Smooth muscle cell (in vitro differentiated cells): ENCODE results near the gene FBXW7. TPM values are rescaled to one million over a fixed set of nuclear protein-coding genes. Genes with fewer than 3 reads are reported as not detected.

ENCODE experiments used
- DNase-seq: peaks from one replicate; lab custom pipeline; 2025; ENCODE audit not compliant: unreplicated experiment; lab: John Stamatoyannopoulos, UW
- H2AFZ ChIP-seq: fragments of 200-600 bp; sonication (generic); 2 replicates; pipeline ENCODE4 v1.6.0; 2016; ENCODE audit warnings: antibody characterized with exemption, low read depth, mild to moderate bottlenecking
- H3F3A ChIP-seq: fragments of 200-600 bp; sonication (generic); 2 replicates; pipeline ENCODE4 v1.6.0; 2017; ENCODE audit warnings: antibody characterized with exemption, low read depth
- H3K27ac ChIP-seq: fragments of 200-600 bp; sonication (generic); 2 replicates; pipeline ENCODE4 v1.5.1; 2016; ENCODE audit warnings: low read depth, mild to moderate bottlenecking
- H3K27me3 ChIP-seq: fragments of 200-600 bp; sonication (generic); 2 replicates; pipeline ENCODE4 v1.6.1; 2016; ENCODE audit warnings: low read depth, mild to moderate bottlenecking
- H3K36me3 ChIP-seq: fragments of 200-600 bp; sonication (generic); 2 replicates; pipeline ENCODE4 v1.5.1; 2016; ENCODE audit warnings: low read depth
- H3K4me1 ChIP-seq: fragments of 200-600 bp; sonication (generic); 2 replicates; pipeline ENCODE4 v1.5.1; 2016; ENCODE audit warnings: low read depth
- H3K4me2 ChIP-seq: fragments of 200-600 bp; sonication (generic); 2 replicates; pipeline ENCODE4 v1.6.0; 2016; ENCODE audit warnings: mild to moderate bottlenecking
- H3K4me3 ChIP-seq: fragments of 200-600 bp; sonication (generic); 2 replicates; pipeline ENCODE4 v1.5.1; 2016; ENCODE audit warnings: mild to moderate bottlenecking
- H3K79me2 ChIP-seq: fragments of 200-600 bp; sonication (generic); 2 replicates; pipeline ENCODE4 v1.6.0; 2016; ENCODE audit warnings: low read depth, mild to moderate bottlenecking
- H3K9ac ChIP-seq: fragments of 200-600 bp; sonication (generic); 2 replicates; pipeline ENCODE4 v1.6.0; 2016; ENCODE audit warnings: low read depth
- H3K9me3 ChIP-seq: fragments of 200-600 bp; sonication (generic); replicated peaks from 2 replicates; pipeline ENCODE4 v1.5.1; 2016; ENCODE audit warnings: low read depth
- H4K20me1 ChIP-seq: fragments of 200-600 bp; sonication (generic); 2 replicates; pipeline ENCODE4 v1.6.0; 2016; ENCODE audit warnings: low read depth
- CTCF ChIP-seq: fragments of 200-600 bp; sonication (generic); IDR thresholded peaks from 2 replicates; pipeline ENCODE4 v1.5.1; 2017; ENCODE audit warnings: borderline replicate concordance, mild to moderate bottlenecking, antibody characterized with exemption; ENCODE audit not compliant: insufficient read depth, poor library complexity, severe bottlenecking
- WGBS: methylation state at CpG from one replicate; pipeline ENCODE4 v1.1.7; 2016; ENCODE audit warnings: low lambda C conversion rate; 5-methylcytosine and 5-hydroxymethylcytosine counted together
- polyA plus RNA-seq: library from polyadenylated mRNA; unstranded; fragments of >200 nt; fragmentation: Nextera tagmentation; extraction: Ambion mirVana; gene quantifications from 2 replicates; pipeline ENCODE4 v1.2.1, GENCODE V29; 2016
- total RNA-seq: library from RNA; depleted of rRNA; stranded (reverse); fragments of >200 nt; gene quantifications from 2 replicates; pipeline ENCODE4 v1.2.3, GENCODE V29; 2014

Gene FBXW7
- total and polyA plus RNA-seq, 2 experiments from 2014 or later: 16.4 to 31.6 TPM

DNA sequence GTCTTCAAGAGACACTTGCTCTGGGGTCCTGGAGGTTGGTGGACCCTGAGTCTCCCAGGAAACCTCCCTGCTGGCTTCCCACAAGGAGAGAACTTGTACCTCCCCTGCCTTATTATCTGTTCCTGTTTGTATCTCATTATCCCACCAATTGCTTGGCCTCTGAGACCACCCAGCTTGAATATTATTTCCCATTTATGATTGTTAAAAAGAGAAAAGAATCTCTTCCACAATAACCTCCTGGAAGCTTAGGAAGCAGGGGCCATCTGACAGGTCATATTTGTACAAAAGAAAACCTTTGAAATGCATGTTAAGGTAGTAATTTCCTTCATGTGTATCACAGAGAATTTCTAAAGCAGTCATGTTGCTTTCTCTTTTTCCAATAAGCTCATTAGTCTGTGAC lies 239.5 kb downstream of the FBXW7 start:
- no peaks in the 10 kb centered on the region for H3K79me2 ChIP-seq
- H3K27me3 ChIP-seq: peaks cover 9% of the 10 kb centered on the region
- no peak overlapping the region for H3K9ac ChIP-seq
- no peaks in the 10 kb centered on the region for H3K4me1 ChIP-seq
- H3K36me3 ChIP-seq: no peaks in the 10 kb centered on the region
- H3K4me2 ChIP-seq: no peak overlapping the region
- TF ChIP-seq CTCF: no peak
- H3K9me3 ChIP-seq: no peaks in the 10 kb centered on the region
- no peak overlapping the region for H3K4me3 ChIP-seq
- no peaks in the 10 kb centered on the region for H4K20me1 ChIP-seq
- no peak overlapping the region for H3K27ac ChIP-seq
- no peak for DNase-seq
- no peak overlapping the region for H2AFZ ChIP-seq
- H3F3A ChIP-seq: no peaks in the 10 kb centered on the region

DNA sequence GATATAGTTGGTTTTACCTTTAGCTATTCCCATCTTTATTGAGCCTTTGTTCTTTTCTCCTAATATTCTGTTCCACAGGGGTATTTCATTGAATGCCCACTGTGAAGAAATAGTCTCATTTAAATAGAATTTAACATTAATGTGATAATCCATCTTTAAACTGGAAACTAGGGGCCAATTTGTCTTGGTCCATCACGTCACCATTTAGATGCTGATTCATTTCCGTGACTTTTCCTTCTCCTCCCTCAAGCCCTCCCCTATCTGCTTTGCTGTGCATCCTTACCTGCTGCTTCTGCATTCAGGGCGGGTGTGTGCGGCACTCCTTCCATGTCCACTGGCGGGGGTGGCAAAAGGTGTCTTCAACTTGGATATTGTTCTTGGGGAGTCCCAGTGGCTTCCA lies 241.1 kb downstream of the FBXW7 start:
- no peak overlapping the region for H3K4me2 ChIP-seq
- no peaks in the 10 kb centered on the region for H3K4me1 ChIP-seq
- DNase-seq: no peak
- no peaks in the 10 kb centered on the region for H4K20me1 ChIP-seq
- TF ChIP-seq CTCF: no peak
- no peak overlapping the region for H3K4me3 ChIP-seq
- no peaks in the 10 kb centered on the region for H3K9me3 ChIP-seq
- peaks cover 9% of the 10 kb centered on the region for H3K27me3 ChIP-seq
- 93% methylated on average over 5 of the region's 5 CpGs for WGBS
- no peak overlapping the region for H3K27ac ChIP-seq
- no peaks in the 10 kb centered on the region for H3K79me2 ChIP-seq
- H3K36me3 ChIP-seq: no peaks in the 10 kb centered on the region
- no peak overlapping the region for H3K9ac ChIP-seq
- no peaks in the 10 kb centered on the region for H3F3A ChIP-seq
- no peak overlapping the region for H2AFZ ChIP-seq

DNA sequence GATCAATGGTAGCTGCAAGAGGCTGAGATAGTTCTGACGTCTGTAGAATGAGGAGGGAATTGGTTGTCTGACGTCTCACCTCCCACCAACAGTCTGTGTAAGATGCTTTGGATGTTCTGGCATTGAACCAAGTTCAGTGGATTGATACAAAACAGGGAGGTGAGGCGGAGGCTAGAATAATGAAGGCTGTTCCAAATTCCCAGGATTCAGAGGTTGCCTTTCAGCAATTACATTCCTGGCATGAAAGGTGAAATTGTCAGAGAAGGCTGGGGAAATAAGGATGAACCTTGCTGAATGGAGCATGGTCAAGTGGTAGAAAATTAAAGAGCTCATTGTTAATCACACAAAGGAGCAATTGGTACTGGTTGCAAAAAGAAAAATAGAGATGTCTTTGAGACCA lies 241.6 kb downstream of the FBXW7 start:
- Histone ChIP-seq H3K27me3 (peaks cover 9% of the 10 kb centered on the region), H3K4me1 (no peaks in the 10 kb centered on the region), H3K4me2 (no peak overlapping the region), H3F3A (no peaks in the 10 kb centered on the region), H3K4me3 (no peak overlapping the region), H3K27ac (no peak overlapping the region), H2AFZ (no peak overlapping the region), H3K9me3 (no peaks in the 10 kb centered on the region), H4K20me1 (no peaks in the 10 kb centered on the region), H3K36me3 (no peaks in the 10 kb centered on the region), H3K9ac (no peak overlapping the region), H3K79me2 (no peaks in the 10 kb centered on the region)
- DNase-seq: no peak
- no peak for TF ChIP-seq CTCF
- 90% methylated on average over 3 of the region's 3 CpGs for WGBS

DNA sequence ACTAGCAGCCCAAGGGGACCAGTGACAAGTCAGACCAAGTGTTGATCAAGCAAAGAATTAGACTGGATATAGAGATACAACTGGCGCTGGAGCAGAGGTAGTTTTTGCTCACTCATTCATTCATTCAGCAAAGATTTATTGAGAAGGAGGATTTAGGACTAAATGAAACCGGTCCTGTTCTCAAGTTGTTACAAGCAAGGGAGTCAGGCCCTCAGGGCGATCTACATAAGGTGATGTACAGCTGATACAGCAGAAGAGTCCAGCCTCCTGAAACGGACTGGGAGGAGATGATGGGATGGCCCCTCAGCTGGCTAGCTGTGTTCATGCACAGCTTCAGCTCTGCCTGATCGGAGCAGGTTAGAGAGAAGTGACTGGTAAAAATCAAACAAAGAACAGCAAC lies 242.4 kb downstream of the FBXW7 start:
- H3K4me3 ChIP-seq: no peak overlapping the region
- no peak overlapping the region for H2AFZ ChIP-seq
- 84% methylated on average over 5 of the region's 5 CpGs for WGBS
- H3K9me3 ChIP-seq: no peaks in the 10 kb centered on the region
- H3F3A ChIP-seq: no peaks in the 10 kb centered on the region
- H4K20me1 ChIP-seq: no peaks in the 10 kb centered on the region
- no peaks in the 10 kb centered on the region for H3K79me2 ChIP-seq
- no peak overlapping the region for H3K4me2 ChIP-seq
- no peaks in the 10 kb centered on the region for H3K4me1 ChIP-seq
- H3K27ac ChIP-seq: no peak overlapping the region
- no peak for TF ChIP-seq CTCF
- H3K36me3 ChIP-seq: no peaks in the 10 kb centered on the region
- H3K27me3 ChIP-seq: peaks cover 9% of the 10 kb centered on the region
- H3K9ac ChIP-seq: no peak overlapping the region
- no peak for DNase-seq
